ENCODE results near the gene SF3B5. TPM values are rescaled to one million over a fixed set of nuclear protein-coding genes. Genes with fewer than 3 reads are reported as not detected.
A peak's percentile ranks its signal among the peaks of the same experiment; 100 is the strongest.
"Not testable (repeated sequence)": the region's sequence is repeated elsewhere in the genome, so short reads cannot be mapped to it uniquely, and the experiment has no call there.

The SF3B5 gene
- 10 to 100 TPM in 11 of 12 donors, not detected in 1; 82.1 to 98.7 (median 93.5) TPM for polyA plus RNA-seq (ENCODE audit: insufficient read length in 12 of 12)
- long read RNA-seq, donor 1, transcript SF3B5-201 (1 exons, 693 nt): major isoform, 130 of 130 reads
- long read RNA-seq, donor 1, partial matches to known transcripts: 0 of 130 reads
- long read RNA-seq, donor 1, other reads (novel, unspliced or antisense): 0 of 130 reads
- long read RNA-seq, donor 2, transcript SF3B5-201 (1 exons, 693 nt): major isoform, 131 of 131 reads
- long read RNA-seq, donor 2, partial matches to known transcripts: 0 of 131 reads
- long read RNA-seq, donor 2, other reads (novel, unspliced or antisense): 0 of 131 reads
- long read RNA-seq, donor 3, transcript SF3B5-201 (1 exons, 693 nt): major isoform, 52 of 52 reads
- long read RNA-seq, donor 3, partial matches to known transcripts: 0 of 52 reads
- long read RNA-seq, donor 3, other reads (novel, unspliced or antisense): 0 of 52 reads
- long read RNA-seq, donor 4, transcript SF3B5-201 (1 exons, 693 nt): major isoform, 47 of 47 reads
- long read RNA-seq, donor 4, partial matches to known transcripts: 0 of 47 reads
- long read RNA-seq, donor 4, other reads (novel, unspliced or antisense): 0 of 47 reads
- long read RNA-seq, donor 5, transcript SF3B5-201 (1 exons, 693 nt): major isoform, 105 of 105 reads
- long read RNA-seq, donor 5, partial matches to known transcripts: 0 of 105 reads
- long read RNA-seq, donor 5, other reads (novel, unspliced or antisense): 0 of 105 reads
- long read RNA-seq, donor 6, transcript SF3B5-201 (1 exons, 693 nt): major isoform, 75 of 75 reads
- long read RNA-seq, donor 6, partial matches to known transcripts: 0 of 75 reads
- long read RNA-seq, donor 6, other reads (novel, unspliced or antisense): 0 of 75 reads
- long read RNA-seq, donor 7, transcript SF3B5-201 (1 exons, 693 nt): major isoform, 51 of 51 reads
- long read RNA-seq, donor 7, partial matches to known transcripts: 0 of 51 reads
- long read RNA-seq, donor 7, other reads (novel, unspliced or antisense): 0 of 51 reads
- long read RNA-seq, donor 8, transcript SF3B5-201 (1 exons, 693 nt): major isoform, 96 of 96 reads
- long read RNA-seq, donor 8, partial matches to known transcripts: 0 of 96 reads
- long read RNA-seq, donor 8, other reads (novel, unspliced or antisense): 0 of 96 reads
- long read RNA-seq, donor 9, transcript SF3B5-201 (1 exons, 693 nt): major isoform, 91 of 91 reads
- long read RNA-seq, donor 9, partial matches to known transcripts: 0 of 91 reads
- long read RNA-seq, donor 9, other reads (novel, unspliced or antisense): 0 of 91 reads
- long read RNA-seq, donor 10, transcript SF3B5-201 (1 exons, 693 nt): major isoform, 76 of 76 reads
- long read RNA-seq, donor 10, partial matches to known transcripts: 0 of 76 reads
- long read RNA-seq, donor 10, other reads (novel, unspliced or antisense): 0 of 76 reads
- long read RNA-seq, donor 11, transcript SF3B5-201 (1 exons, 693 nt): major isoform, 93 of 93 reads
- long read RNA-seq, donor 11, partial matches to known transcripts: 0 of 93 reads
- long read RNA-seq, donor 11, other reads (novel, unspliced or antisense): 0 of 93 reads

DNA sequence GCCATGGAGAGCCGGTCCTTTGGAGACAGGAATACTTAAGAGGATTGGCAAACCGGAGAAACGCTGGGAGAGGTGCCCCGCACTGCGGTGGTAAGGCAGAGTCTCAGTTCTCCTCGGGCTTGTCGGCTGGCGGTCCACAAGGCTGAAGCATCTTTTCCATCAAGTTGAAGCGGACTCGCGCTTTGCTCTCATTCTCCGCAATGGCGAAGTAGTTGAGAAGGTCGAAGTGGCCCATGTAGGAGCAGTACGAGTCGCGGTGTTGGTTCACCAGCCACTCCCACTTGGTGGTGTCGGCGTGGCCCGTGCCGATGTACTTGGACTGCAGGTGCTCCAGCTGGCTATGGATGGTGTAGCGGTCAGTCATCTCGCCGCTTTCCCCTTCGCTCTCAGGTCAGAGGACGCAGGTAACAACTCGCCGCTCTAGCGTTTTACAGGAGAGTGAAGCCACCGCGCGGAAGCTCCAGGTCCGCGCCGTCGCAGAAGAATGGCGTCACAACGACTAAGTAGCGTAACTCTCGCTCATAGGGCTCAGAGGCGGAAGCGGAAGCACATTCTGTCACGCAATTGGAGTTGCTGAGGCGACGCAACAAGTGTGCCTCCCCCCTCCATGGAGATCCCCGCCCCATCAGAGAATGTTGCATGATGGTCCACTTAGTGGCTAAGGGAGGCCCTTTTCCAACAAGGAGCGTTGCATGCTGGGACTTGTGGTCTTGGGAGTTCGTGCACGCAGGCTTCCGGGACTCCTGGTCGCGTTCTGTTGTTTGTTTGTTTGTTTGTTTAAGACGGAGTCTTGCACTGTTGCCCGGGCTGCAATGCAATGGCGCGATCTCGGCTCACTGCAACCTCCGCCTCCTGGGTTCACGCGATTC is at the start of gene SF3B5:
TSS of gene SF3B5 (minus strand) at position 440 of the 869 bp plus-strand sequence. CDS start at position 364, 76 bp downstream.
- peak; percentile 100 for DNase-seq

DNA sequence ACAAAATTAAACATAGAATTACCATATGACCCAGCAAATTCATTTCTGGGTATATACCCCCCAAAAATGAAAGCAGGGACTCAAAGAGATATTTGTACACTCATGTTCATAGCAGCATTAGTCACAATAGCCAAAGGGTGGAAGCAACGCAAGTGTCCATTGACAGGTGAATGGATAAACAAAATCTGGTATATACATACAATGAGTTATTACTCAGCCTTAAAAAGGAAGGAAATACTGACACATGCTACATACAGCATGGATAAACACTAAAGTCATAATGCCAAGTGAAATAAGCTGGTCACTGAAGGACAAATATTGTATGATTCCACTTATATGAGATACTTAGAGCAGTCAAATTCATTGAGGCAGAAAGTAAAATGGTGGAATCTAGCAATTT is 49.6 kb upstream of the SF3B5 start:
- DNase-seq: no peak

DNA sequence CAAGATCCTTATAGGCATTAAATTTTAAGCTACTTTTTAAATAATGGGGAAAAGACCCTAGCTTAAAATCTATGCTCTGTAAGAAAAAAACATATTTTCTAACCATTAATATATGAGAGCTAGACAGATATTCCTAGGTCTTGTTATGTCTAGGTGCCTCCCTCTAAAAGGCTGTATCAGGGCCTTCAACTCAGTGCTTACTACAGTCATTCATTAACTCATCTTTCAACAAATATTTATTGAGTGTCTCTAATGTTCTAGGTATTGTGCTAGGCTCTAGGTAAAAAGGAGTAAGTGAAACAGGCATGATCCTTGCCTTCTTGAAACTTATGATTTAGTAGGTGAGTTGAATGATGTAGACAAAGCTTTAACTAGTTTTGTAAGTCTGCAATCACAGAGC is 48.5 kb upstream of the SF3B5 start:
- no peak for DNase-seq

DNA sequence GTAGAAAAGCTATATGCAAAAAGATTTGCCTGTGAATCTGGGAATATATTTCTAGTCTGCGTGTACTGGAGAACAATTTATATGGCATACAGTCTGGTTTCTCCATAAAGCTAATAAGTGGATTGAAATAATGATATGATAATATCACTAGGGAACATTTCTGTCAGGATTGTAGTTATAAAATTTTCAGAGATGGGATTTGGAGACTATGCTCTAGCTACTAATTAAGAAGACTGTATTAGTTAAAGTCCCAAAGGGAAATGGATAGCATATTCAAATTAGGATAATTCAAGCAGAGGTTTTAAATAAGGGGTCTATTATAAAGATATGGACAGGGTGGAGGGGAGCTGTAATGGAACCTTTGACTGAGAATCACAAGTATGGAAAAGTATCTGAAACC is 47.7 kb upstream of the SF3B5 start:
- no peak for DNase-seq

DNA sequence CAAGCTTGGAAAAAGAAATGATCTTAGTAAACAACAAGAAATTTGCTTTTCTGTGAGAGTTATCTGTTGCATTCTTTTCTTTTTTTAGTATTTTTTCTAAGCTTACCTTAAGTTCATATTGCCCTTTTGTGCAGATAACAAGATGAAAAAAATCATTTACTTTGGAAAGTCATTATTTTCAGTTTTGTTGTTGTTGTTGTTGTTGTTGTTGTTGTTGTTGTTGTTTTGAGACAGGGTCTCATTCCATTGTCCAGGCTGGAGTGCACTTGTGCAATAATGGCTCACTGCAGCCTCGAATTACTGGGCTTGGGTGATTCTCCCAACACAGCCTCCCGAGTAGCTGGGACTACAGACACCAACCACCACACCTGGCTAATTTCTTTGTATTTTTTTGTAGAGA is 46.1 kb upstream of the SF3B5 start:
- no peak for DNase-seq

DNA sequence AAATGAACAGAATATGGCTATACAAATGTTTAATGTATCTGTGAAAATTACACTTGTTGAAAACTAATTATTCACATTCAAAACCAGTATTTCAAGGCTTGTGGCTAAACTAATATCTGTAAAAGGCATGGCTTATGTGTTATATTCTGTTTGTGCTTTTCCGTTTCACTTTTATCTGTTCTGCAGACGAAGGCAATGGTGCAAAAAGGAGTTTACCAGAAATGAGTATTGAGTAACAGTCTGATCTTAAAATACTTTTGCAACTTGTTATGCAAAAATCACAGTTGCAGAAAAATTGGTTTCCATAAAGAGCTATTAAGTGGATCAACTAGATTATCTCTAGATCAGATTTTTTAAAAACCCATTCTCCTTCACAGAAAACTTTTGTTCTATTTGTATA is 45.5 kb upstream of the SF3B5 start:
- no peak for DNase-seq

DNA sequence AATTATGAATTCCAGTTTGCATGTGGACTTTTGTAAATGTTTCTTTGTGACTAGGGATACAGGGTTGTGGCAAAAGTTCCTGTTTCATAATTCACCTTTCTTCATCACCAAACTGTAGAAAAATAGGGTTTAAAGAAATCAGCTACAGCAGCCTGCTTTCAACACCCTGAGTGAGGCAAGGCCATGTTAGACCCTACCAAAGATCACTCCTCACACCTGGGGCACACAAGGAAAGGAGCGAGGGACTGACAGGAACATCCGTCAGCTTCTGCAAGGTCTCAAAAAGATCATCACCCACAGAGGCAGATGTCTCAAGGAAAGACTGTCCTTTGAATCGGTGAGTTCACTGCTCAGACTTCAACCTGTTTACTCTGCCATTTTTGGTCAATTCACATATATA is 44.4 kb upstream of the SF3B5 start:
- no peak for DNase-seq

DNA sequence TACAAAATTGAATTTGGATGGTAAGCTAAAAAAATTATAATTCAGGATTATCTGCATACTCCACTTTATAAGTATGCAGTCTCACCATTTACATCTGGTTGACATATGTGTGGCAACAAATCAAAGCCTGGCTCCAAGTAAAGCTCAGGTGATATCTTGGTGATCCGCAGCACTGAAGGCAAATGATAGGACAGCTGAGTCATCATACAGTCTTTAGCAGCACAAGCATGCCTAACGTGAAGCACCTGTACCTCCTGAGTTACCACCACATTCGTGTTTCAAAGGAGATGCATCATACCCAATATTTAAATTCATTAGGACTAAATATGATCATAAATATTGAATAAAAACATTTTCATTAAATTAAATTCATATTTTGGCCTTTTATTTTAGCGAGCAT is 43.2 kb upstream of the SF3B5 start:
- DNase-seq: no peak

DNA sequence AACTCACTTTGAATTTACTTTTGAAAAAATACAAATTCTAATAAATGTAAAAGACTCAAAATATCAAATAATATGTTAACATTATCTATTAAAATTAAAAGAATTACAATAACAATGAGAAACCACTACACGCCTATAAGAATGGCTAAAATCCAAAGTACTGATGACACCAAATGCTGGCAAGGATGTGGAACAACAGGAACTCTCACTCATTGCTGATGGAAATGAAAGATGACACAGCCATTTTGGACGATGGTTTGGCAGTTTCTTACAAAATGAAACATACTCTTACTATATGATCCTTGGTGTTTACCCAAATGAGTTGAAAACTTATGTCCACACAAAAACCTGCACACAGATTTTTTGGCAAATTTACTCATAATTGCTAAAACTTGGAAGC is 39.4 kb upstream of the SF3B5 start:
- DNase-seq: no peak

DNA sequence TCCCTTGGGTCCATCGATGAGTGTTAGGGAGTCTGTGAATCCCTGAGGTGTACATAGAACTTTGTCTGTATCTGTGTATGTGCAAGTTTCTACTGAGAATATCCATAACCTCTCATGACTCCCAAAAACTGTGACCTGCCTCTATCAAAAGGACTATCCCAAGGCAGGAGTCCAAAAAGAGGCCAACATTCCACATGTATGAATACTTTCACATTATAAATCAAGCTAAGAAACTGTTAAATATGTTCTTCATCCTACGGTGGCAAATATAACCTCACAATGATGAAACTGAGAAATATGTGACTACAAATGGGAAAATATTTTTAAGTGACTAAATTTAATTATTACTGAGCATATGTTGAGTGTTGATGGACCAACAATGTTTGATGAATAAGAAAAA is 38.8 kb upstream of the SF3B5 start:
- no peak for DNase-seq

DNA sequence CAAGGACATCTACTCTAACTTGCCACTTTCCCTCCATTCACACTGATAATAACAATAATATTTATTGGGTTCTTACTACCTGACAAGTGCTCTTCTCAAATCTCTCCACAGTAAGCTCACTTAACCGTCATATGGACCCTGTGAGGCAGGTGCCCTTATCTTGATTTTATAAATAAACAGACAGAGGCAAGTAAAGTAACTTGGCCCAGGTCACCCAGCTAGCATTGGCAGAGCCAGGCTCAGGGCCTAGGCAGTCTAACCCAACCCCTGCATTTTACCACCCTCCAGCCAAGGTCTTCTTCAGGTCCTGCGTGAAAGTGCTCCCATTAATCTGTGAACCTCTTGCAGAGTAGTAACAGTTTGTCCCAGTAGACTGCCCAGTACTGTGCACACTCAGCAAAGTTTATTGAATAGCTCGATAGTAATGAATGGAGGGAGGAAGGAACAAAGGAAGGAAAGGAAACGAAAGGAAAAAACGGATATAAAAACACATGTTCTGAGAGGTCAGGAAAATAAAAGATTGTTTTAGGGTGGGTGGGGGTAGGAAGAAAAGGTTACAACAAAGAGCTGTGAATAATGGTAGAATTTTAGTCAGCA is 38.0 kb upstream of the SF3B5 start:
- no peak for DNase-seq

DNA sequence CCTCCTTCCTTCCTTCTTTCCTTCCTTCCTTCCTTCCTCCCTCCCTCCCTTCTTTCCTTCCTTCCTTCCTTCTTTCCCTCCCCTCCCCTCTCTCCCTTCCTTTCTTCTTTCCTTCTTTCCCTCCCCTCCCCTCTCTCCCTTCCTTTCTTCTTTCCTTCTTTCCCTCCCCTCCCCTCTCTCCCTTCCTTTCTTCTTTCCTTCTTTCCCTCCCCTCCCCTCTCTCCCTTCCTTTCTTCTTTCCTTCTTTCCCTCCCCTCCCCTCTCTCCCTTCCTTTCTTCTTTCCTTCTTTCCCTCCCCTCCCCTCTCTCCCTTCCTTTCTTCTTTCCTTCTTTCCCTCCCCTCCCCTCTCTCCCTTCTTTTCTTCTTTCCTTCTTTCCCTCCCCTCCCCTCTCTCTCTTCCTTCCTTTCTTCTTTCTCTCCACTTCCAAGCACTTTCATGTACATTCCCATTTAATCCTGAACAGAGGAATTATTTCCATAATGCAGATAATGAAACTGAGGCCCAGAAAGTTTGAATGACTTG is 36.9 kb upstream of the SF3B5 start:
- not testable (repeated sequence) for DNase-seq

DNA sequence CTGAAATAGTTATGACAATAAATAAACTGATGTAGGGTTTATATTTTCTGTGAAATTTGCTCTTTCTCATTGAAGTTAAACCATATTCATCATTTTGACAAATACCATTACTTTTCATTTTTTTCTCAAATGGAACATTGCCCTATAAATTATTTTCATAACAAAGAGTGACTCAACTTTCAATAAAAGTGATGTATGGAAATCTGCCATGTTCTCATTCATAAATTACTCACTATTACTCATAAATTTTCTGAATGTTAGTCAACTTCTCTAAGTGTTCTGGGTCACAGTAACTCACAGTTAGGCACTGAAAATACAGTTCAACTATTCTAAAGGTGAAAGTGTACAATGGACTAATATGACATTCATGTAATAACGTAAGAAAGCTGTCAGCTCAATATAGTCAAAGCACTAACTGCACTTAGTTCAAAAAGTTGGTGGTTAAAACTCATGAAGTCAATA is 35.9 kb upstream of the SF3B5 start:
- DNase-seq: no peak

DNA sequence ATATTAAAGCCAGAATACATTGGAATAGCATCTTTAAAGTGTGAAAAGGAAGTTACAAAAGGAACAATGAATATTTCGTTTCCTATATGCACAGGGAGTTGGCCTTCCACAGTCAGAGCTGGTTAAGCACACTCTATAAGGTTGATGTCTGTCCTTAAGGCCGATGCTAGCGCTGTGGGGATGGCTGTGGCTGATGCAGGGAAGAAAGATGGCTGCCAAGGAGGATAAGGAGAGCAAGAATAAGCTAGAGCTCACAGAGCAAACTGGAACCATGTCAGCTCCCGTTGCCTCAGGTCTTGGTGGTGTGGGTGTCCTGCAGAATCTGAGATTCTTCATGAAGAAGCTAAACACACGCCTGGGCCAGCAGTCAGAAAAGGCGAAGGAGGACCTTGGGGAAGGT is 34.1 kb upstream of the SF3B5 start:
- no peak for DNase-seq

DNA sequence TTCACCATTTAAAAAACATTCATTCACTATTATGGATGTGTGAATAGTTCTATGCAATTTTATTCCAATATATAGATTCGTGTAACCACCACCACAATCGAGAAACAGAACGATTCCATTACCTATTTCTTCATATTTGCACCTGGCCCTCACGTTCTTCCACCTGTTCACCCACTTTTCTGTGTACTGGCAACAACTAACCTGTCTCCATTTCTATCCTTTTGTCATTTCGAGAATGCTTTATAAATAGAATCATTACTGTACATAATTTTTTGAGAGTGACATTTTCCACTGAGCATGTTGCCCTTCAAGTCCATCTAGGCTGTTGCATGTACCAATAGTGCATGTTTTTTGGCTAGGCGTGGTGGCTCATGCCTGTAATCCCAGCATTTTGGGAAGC is 31.7 kb upstream of the SF3B5 start:
- DNase-seq: no peak

DNA sequence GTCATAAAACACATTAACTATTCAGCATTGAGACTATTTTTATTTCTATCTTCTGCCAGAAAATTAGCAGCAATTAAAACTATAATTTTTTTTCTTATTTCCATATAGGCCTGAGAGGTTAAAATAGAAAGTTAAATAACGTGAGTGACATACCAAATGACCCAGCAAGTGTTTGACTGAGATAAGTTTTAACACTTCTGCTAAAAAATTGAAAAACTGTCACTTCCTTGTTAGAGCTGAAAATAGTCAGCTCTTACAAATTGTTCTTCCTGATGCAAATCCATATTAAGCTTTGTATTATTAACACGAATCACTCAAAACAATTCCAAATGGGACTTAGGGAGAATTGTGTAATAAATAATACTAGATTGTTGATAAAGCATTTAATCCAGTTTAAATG is 28.5 kb upstream of the SF3B5 start:
- no peak for DNase-seq

DNA sequence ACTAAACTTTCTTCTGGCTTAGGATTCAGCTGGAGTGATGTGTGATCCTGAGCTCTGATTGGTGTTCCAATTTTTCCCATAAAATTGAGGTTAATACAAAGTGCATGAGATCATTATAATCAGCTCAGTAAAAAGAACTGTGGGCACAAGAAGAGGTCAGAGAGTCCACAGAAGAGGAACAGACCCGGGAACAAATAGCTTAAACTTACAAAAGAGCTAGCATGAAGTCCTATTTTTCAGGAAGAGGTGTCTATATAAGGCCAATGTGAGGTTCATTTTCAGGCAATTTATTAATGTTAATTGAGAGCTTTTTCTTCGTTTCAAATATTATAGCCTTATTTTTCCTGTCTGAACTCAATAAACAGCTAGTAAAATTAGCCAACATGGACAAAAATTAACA is 28.0 kb upstream of the SF3B5 start:
- DNase-seq: no peak

DNA sequence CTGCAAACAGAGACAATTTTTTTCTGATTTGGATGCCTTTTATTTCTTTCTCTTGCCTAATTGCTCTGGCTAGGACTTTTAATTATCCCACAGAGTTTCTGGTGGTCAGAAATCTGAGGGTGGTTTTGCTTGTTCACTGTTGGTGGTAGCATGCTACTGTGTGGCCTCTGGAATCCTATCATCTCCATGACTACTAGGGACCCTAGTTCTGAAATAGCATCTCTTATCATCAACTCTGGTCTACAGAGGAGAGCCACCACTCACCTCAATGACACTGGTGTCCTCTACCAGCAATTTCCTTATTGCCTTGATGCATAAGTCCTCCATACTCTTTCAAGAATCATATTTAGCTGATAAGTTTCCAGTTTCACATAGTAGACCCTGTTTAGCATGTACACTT is 27.5 kb upstream of the SF3B5 start:
- no peak for DNase-seq

DNA sequence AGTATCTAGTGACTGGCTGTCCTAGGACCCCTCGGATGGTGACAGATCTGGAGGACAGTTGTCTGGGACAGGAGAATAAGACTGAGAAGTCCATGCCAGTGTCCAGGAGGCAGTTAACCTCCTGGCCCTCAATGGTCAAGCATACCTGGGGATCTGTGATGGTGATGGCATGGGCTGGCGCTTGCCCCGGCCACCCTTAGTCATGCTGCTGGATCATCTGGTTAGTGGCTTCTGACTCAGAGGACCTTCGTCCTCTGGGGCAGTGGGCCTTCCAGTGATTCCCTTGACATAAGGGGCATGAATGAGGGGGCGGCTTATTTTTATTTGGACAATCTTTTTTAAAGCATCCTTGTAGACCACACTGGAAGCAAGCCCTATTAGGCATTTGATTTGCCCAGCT is 24.0 kb upstream of the SF3B5 start:
- no peak for DNase-seq

DNA sequence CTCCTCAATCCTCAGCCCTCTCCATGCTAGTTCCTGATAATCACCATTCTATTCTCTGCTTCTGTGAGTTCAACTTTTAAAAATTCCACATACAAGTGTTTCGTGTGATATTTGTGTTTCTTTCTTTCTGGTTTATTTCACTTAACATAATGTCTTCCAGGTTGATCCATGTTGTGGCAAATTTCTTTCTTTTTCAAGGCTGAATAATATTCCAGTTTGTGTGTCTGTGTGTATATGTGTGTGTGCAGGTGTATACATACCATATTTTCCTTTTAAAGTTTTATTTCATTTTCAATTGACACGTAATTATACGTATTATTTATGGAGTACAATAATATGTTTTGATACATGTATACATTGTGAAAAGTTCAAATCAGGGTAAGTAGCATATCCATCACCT is 19.8 kb upstream of the SF3B5 start:
- DNase-seq: no peak

All from muscle of arm (tissue), 14 donors.